ENCODE data around the gene TSC22D4. TPM values are rescaled to one million over a fixed set of nuclear protein-coding genes. Genes with fewer than 3 reads are reported as not detected.

Gene TSC22D4
- total and polyA plus RNA-seq, 9 of the 15 experiments (the other 6 are each of a cell fraction or from before 2014, with no cell fraction given): 0.37 to 107 (median 28.7) TPM

DNA sequence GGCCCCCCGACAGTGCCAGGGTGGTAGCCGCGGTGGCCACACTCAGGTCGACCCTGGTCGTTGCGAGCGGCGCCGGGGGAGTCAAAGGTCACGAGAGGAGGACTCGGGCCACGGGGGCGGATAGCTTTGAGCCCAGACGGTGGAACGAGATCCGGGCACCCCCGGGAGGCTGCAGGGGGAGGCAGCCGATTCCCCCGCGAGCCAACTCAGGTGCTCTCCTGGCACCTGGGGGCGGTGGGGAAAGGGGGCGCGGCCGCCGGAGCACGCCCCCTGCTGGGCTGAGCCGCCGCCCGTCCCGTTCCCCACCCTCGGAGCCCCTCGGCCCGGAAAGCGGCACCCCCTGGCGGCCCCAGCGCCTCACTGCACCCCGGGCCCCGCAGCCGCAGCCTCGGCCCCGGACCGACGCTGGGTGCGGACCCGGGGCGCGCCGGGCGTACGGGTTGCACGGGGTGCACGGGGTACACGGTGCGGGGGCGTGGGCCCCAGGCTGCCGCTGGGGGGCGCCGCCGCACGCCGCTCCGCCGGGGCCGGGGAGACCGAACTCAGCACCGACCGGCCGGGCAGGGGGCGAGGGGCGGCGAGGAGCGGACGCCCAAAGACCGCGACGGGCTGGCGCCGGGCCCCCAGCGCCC is 4.2 kb upstream of the TSC22D4 start (continued):
- peak; percentile 94 for TF ChIP-seq NR2C1 (IDR thresholded peaks at IDR 0.05)
- TF ChIP-seq NR2C1 (tag; IDR thresholded peaks at IDR 0.05): peak; percentile 94
- TF ChIP-seq, protein P1, sequence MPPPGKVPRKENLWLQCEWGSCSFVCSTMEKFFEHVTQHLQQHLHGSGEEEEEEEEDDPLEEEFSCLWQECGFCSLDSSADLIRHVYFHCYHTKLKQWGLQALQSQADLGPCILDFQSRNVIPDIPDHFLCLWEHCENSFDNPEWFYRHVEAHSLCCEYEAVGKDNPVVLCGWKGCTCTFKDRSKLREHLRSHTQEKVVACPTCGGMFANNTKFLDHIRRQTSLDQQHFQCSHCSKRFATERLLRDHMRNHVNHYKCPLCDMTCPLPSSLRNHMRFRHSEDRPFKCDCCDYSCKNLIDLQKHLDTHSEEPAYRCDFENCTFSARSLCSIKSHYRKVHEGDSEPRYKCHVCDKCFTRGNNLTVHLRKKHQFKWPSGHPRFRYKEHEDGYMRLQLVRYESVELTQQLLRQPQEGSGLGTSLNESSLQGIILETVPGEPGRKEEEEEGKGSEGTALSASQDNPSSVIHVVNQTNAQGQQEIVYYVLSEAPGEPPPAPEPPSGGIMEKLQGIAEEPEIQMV (tag; conservative IDR thresholded peaks at IDR 0.05; ENCODE audit: low read depth): no peak
- TF ChIP-seq NBN (IDR thresholded peaks at IDR 0.05; ENCODE audit: low read depth): no peak
- TF ChIP-seq CXXC5 (CRISPR knock-in tag; IDR thresholded peaks at IDR 0.05): peak; percentile 97
- TF ChIP-seq ZNF347 (CRISPR knock-in tag; IDR thresholded peaks at IDR 0.05; ENCODE audit: low read depth): 0 out of 2 replicates have a peak, but pooled peaks have one; percentile 10
- no peak for TF ChIP-seq CBFA2T2 (conservative IDR thresholded peaks at IDR 0.05)
- TF ChIP-seq TCF7 (IDR thresholded peaks at IDR 0.05; ENCODE audit: borderline replicate concordance): no peak
- TF ChIP-seq FIP1L1 (IDR thresholded peaks at IDR 0.05; ENCODE audit: low read depth, low read length, poor library complexity, severe bottlenecking): peak; percentile 35
- TF ChIP-seq KLF16 (IDR thresholded peaks at IDR 0.05): 0 out of 2 replicates have a peak, but pooled peaks have one; percentile 29
- TF ChIP-seq ZNF431 (CRISPR knock-in tag; IDR thresholded peaks at IDR 0.05): 0 out of 2 replicates have a peak, but pooled peaks have one; percentile 42
- TF ChIP-seq HNRNPL (IDR thresholded peaks at IDR 0.05; ENCODE audit: low read depth, low read length): peak; percentile 77; the same call in 1 of the 2 replicates
- TF ChIP-seq RBFOX2 (IDR thresholded peaks at IDR 0.05; ENCODE audit: low read depth, low read length): peak; percentile 61
- TF ChIP-seq, protein P2, sequence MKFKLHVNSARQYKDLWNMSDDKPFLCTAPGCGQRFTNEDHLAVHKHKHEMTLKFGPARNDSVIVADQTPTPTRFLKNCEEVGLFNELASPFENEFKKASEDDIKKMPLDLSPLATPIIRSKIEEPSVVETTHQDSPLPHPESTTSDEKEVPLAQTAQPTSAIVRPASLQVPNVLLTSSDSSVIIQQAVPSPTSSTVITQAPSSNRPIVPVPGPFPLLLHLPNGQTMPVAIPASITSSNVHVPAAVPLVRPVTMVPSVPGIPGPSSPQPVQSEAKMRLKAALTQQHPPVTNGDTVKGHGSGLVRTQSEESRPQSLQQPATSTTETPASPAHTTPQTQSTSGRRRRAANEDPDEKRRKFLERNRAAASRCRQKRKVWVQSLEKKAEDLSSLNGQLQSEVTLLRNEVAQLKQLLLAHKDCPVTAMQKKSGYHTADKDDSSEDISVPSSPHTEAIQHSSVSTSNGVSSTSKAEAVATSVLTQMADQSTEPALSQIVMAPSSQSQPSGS (CRISPR knock-in tag; IDR thresholded peaks at IDR 0.05): no peak
- no peak for TF ChIP-seq DMBX1 (CRISPR knock-in tag; IDR thresholded peaks at IDR 0.05; ENCODE audit: borderline replicate concordance)
- TF ChIP-seq FOXJ2 (tag; IDR thresholded peaks at IDR 0.05): no peak
- peak; percentile 35; the same call in 1 of the 2 replicates for TF ChIP-seq NFIC (IDR thresholded peaks at IDR 0.05)
- peak; percentile 84 for TF ChIP-seq SIN3B (IDR thresholded peaks at IDR 0.05; ENCODE audit: low read depth)
- TF ChIP-seq MTA3 (IDR thresholded peaks at IDR 0.05; ENCODE audit: borderline replicate concordance): peak; percentile 91
- TF ChIP-seq, protein P3, sequence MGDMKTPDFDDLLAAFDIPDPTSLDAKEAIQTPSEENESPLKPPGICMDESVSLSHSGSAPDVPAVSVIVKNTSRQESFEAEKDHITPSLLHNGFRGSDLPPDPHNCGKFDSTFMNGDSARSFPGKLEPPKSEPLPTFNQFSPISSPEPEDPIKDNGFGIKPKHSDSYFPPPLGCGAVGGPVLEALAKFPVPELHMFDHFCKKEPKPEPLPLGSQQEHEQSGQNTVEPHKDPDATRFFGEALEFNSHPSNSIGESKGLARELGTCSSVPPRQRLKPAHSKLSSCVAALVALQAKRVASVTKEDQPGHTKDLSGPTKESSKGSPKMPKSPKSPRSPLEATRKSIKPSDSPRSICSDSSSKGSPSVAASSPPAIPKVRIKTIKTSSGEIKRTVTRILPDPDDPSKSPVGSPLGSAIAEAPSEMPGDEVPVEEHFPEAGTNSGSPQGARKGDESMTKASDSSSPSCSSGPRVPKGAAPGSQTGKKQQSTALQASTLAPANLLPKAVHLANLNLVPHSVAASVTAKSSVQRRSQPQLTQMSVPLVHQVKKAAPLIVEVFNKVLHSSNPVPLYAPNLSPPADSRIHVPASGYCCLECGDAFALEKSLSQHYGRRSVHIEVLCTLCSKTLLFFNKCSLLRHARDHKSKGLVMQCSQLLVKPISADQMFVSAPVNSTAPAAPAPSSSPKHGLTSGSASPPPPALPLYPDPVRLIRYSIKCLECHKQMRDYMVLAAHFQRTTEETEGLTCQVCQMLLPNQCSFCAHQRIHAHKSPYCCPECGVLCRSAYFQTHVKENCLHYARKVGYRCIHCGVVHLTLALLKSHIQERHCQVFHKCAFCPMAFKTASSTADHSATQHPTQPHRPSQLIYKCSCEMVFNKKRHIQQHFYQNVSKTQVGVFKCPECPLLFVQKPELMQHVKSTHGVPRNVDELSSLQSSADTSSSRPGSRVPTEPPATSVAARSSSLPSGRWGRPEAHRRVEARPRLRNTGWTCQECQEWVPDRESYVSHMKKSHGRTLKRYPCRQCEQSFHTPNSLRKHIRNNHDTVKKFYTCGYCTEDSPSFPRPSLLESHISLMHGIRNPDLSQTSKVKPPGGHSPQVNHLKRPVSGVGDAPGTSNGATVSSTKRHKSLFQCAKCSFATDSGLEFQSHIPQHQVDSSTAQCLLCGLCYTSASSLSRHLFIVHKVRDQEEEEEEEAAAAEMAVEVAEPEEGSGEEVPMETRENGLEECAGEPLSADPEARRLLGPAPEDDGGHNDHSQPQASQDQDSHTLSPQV (IDR thresholded peaks at IDR 0.05): peak; percentile 92
- TF ChIP-seq, protein P4, sequence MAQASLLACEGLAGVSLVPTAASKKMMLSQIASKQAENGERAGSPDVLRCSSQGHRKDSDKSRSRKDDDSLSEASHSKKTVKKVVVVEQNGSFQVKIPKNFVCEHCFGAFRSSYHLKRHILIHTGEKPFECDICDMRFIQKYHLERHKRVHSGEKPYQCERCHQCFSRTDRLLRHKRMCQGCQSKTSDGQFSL (CRISPR knock-in tag; IDR thresholded peaks at IDR 0.05): 0 out of 2 replicates have a peak, but pooled peaks have one; percentile 28
- TF ChIP-seq, protein P4 (tag; IDR thresholded peaks at IDR 0.05): no peak

All from K562 (cell line).